H1 (cell line): ENCODE measurements around the gene CREBL2.

ENCODE experiments used
- BRCA1 ChIP-seq: IDR thresholded peaks from 2 replicates; pipeline ENCODE4 v1.6.1; 2012; ENCODE audit warnings: low read depth, low read length, improper control_type of control experiment
- CTCF ChIP-seq, 3 experiments: IDR thresholded peaks; 1 replicate in 2 of 3; 2 replicates in 1 of 3; pipeline versions ENCODE4 v1.5.1 to v1.6.1; 2011; ENCODE audit warnings: low read length in 3 of 3, mild to moderate bottlenecking in 3 of 3, inconsistent platforms in 2 of 3, low read depth in 1 of 3, moderate library complexity in 1 of 3; ENCODE audit not compliant: insufficient read depth in 1 of 3; ENCODE audit errors: control extremely low read depth in 1 of 3
- E2F6 ChIP-seq: IDR thresholded peaks from 2 replicates; pipeline ENCODE4 v1.6.1; 2012; ENCODE audit warnings: inconsistent platforms
- EZH2 ChIP-seq: fragments of 200-600 bp; sonication (generic); IDR thresholded peaks from 2 replicates; pipeline ENCODE4 v1.7.1; 2012; ENCODE audit warnings: low read depth, mild to moderate bottlenecking, moderate library complexity, low read length, inconsistent platforms; ENCODE audit not compliant: severe bottlenecking
- JUND ChIP-seq: IDR thresholded peaks from 2 replicates; pipeline ENCODE4 v1.6.1; 2011; ENCODE audit warnings: mild to moderate bottlenecking, improper control_type of control experiment, low read length
- MAX ChIP-seq: IDR thresholded peaks from 2 replicates; pipeline ENCODE4 v1.6.1; 2012; ENCODE audit warnings: inconsistent platforms
- NRF1 ChIP-seq: IDR thresholded peaks from 2 replicates; pipeline ENCODE4 v1.6.1; 2011; ENCODE audit warnings: mild to moderate bottlenecking, low read depth, low read length, improper control_type of control experiment
- POLR2A ChIP-seq, 2 experiments: IDR thresholded peaks; 1 replicate in 1 of 2; 2 replicates in 1 of 2; pipeline ENCODE4 v1.6.1; 2011; ENCODE audit warnings: low read depth in 2 of 2, low read length in 2 of 2, mild to moderate bottlenecking in 2 of 2; ENCODE audit errors: control extremely low read depth in 1 of 2
- RFX5 ChIP-seq: IDR thresholded peaks from 2 replicates; pipeline ENCODE4 v1.6.1; 2011; ENCODE audit warnings: low read depth, low read length, improper control_type of control experiment, borderline replicate concordance
- SRF ChIP-seq: IDR thresholded peaks from 2 replicates; pipeline ENCODE4 v1.6.1; 2011; ENCODE audit warnings: mild to moderate bottlenecking, low read depth, low read length, moderate library complexity
- YY1 ChIP-seq: IDR thresholded peaks from 2 replicates; pipeline ENCODE4 v1.6.1; 2011; ENCODE audit warnings: low read depth, mild to moderate bottlenecking, low read length

- TF ChIP-seq CTCF (IDR thresholded peaks at IDR 0.05; ENCODE audit: control extremely low read depth in 1 of 3, insufficient read depth in 1 of 3, low read depth in 1 of 3, low read length in 3 of 3) (no peak), NRF1 (no peak), YY1 (no peak), POLR2A (IDR thresholded peaks at IDR 0.05; ENCODE audit: control extremely low read depth in 1 of 2, low read depth in 2 of 2, low read length in 2 of 2) (no peak), EZH2 (no peak), MAX (no peak), RFX5 (no peak), SRF (no peak), JUND (peak; percentile 51; the same call in 1 of the 2 replicates), BRCA1 (no peak), E2F6 (no peak)
Measured at GRCh38 chr12:12661086-12661856, 49.6 kb downstream of the CREBL2 start.
